CD4-positive, alpha-beta T cell (primary cell): ENCODE results near the gene PPP6R3. TPM values are rescaled to one million over a fixed set of nuclear protein-coding genes. Genes with fewer than 3 reads are reported as not detected.

ENCODE experiments used
- ATAC-seq: fragments of 200-7000 bp; cut with Tn5 transposase; one replicate; pipeline ENCODE4 v1.10.0; 2022; ENCODE audit warnings: mild to moderate bottlenecking; ENCODE audit not compliant: poor library complexity
- CTCF ChIA-PET: fragments of 350-600 bp; sonication (Branson Sonifier 250); formaldehyde crosslinking; loops from one replicate; lab custom pipeline; 2021; ENCODE audit warnings: antibody characterized with exemption, inconsistent platforms; lab: Charles Lee
- POLR2A ChIA-PET: fragments of 350-600 bp; sonication (Branson Sonifier 250); formaldehyde crosslinking; loops from one replicate; lab custom pipeline; 2021; ENCODE audit warnings: antibody characterized with exemption, inconsistent platforms; lab: Charles Lee
- DNase-seq, 14 experiments: peaks; one replicate each; pipeline ENCODE4 v3.0.0-alpha.2; 2013 to 2020; ENCODE audit warnings: mixed read lengths in 2 of 14
- H3K27ac ChIP-seq, 2 donors: one replicate each; pipeline versions ENCODE4 v1.5.1 to v1.7.0; 2013; ENCODE audit warnings: low read length in 2 of 2, low read depth in 1 of 2, mild to moderate bottlenecking in 1 of 2
- H3K27me3 ChIP-seq, 2 experiments: 1 replicate in 1 of 2; 2 replicates in 1 of 2; pipeline versions ENCODE4 v1.6.1 to v1.7.0; 2013; ENCODE audit warnings: low read length in 2 of 2, control low read depth in 1 of 2, mild to moderate bottlenecking in 1 of 2, moderate library complexity in 1 of 2; ENCODE audit not compliant: insufficient read depth in 2 of 2, control insufficient read depth in 1 of 2
- H3K36me3 ChIP-seq: one replicate; pipeline ENCODE4 v1.6.1; 2013; ENCODE audit warnings: low read length, control low read depth; ENCODE audit not compliant: insufficient read depth
- H3K4me1 ChIP-seq: one replicate; pipeline ENCODE4 v1.6.1; 2013; ENCODE audit warnings: low read length, control low read depth; ENCODE audit not compliant: insufficient read depth
- H3K4me3 ChIP-seq: one replicate; pipeline ENCODE4 v1.5.1; 2013; ENCODE audit warnings: mild to moderate bottlenecking, low read length, moderate library complexity
- H3K9me3 ChIP-seq, 2 experiments: 1 replicate in 1 of 2; 2 replicates in 1 of 2; pipeline versions ENCODE4 v1.6.1 to v1.7.0; 2013; ENCODE audit warnings: low read length in 2 of 2, mild to moderate bottlenecking in 2 of 2, control low read depth in 1 of 2, moderate library complexity in 1 of 2; ENCODE audit not compliant: control insufficient read depth in 1 of 2, insufficient read depth in 1 of 2
- H3K27ac Mint-ChIP-seq: one replicate; pipeline ENCODE4 v1.8.0; 2020; ENCODE audit warnings: mixed read lengths
- H3K27me3 Mint-ChIP-seq: one replicate; pipeline ENCODE4 v1.8.0; 2021; ENCODE audit warnings: mixed read lengths
- H3K36me3 Mint-ChIP-seq: one replicate; pipeline ENCODE4 v1.8.0; 2021; ENCODE audit warnings: low read depth, mixed read lengths
- H3K4me1 Mint-ChIP-seq: one replicate; pipeline ENCODE4 v1.8.0; 2021; ENCODE audit warnings: low read depth, mixed read lengths
- H3K4me3 Mint-ChIP-seq: one replicate; pipeline ENCODE4 v1.8.0; 2020; ENCODE audit warnings: mild to moderate bottlenecking, mixed read lengths
- H3K9me3 Mint-ChIP-seq: one replicate; pipeline ENCODE4 v1.8.0; 2020; ENCODE audit warnings: mixed read lengths
- CTCF ChIP-seq: fragments of 200-600 bp; IDR thresholded peaks from one replicate; pipeline ENCODE4 v1.8.0; 2022; ENCODE audit warnings: antibody characterized with exemption, mild to moderate bottlenecking
- intact Hi-C, 2 experiments: fragments of 100-400 bp; cut with DNase I in 1 of 2; cut with micrococcal nuclease in 1 of 2; formaldehyde crosslinking; loops; one replicate each; pipeline versions ENCODE4 v1.15.1 to v1.9.0; 2023 to 2025; cut with DNase I, micrococcal nuclease
- total RNA-seq, 174 experiments: library from RNA in 2 of 174; stranded (reverse) in 2 of 174; gene quantifications; one replicate each; pipeline ENCODE4 v1.2.3 and lab custom pipeline; 2021 to 2026

PPP6R3 gene
- total RNA-seq, 2 experiments from 2014 or later = 108 to 109 TPM

- DNase-seq = no peak
- Histone ChIP-seq H3K27ac (no peak overlapping the region), H3K4me1 (peaks cover 44% of the 10 kb centered on the region), H3K27me3 (no peaks in the 10 kb centered on the region), H3K4me3 (no peak overlapping the region), H3K36me3 (peaks cover 6% of the 10 kb centered on the region), H3K9me3 (no peaks in the 10 kb centered on the region)
- H3K36me3 Mint-ChIP-seq = peaks cover 28% of the 10 kb centered on the region
- no peaks in the 10 kb centered on the region for H3K9me3 Mint-ChIP-seq
- ChIA-PET POLR2A (interaction anchor here (0.8 kb wide), 1 partner anchor 9 kb away, joined by 4 read pairs; no protein-coding TSS in a partner anchor), CTCF (interaction anchor here (1.7 to 2.6 kb wide), 2 partner anchors 10 to 15 kb away, joined by 7 to 8 read pairs; no protein-coding TSS in a partner anchor)
- H3K4me3 Mint-ChIP-seq = no peak overlapping the region
- no peak for TF ChIP-seq CTCF
- peak overlapping the region; percentile 7 for H3K27ac Mint-ChIP-seq
- no peaks in the 10 kb centered on the region for H3K27me3 Mint-ChIP-seq
- no peak for ATAC-seq
- intact Hi-C loops = loop anchor here in 1 of 2 experiments (5.0 kb wide), 1 partner anchor 42 kb away; the partner anchor contains the start of gene PPP6R3
- H3K4me1 Mint-ChIP-seq = peaks cover 94% of the 10 kb centered on the region
Observed at GRCh38 chr11:68504432-68505066, 44.0 kb downstream of the PPP6R3 start.

DNA sequence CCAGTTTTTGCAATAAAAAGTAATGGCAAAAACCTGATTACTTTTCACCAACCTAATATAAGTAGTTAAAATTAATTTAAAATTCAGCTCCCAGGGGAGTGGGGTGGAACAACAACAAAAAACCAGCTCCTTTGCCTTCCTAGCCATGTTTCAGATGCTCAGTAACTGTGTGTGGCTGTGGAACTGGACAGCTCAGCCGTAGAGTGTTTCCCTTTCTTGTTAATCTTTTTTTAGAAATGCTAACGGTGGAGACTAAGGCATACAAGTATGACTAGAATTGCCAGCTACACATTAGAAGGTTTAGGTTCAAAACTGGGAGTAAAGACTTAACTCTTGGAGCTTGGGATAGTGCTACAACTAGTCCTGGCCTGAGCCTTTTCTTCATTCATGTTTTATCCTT lies 45.0 kb downstream of the PPP6R3 start:
- no peaks in the 10 kb centered on the region for H3K27me3 Mint-ChIP-seq
- peak overlapping the region; percentile 15 for H3K27ac Mint-ChIP-seq
- Histone ChIP-seq H3K27ac (no peak overlapping the region), H3K4me3 (no peak overlapping the region), H3K4me1 (peaks cover 44% of the 10 kb centered on the region), H3K9me3 (no peaks in the 10 kb centered on the region), H3K36me3 (peaks cover 6% of the 10 kb centered on the region), H3K27me3 (no peaks in the 10 kb centered on the region)
- ATAC-seq = no peak
- H3K36me3 Mint-ChIP-seq = peaks cover 34% of the 10 kb centered on the region
- no peaks in the 10 kb centered on the region for H3K9me3 Mint-ChIP-seq
- peak overlapping the region; percentile 18 for H3K4me3 Mint-ChIP-seq
- H3K4me1 Mint-ChIP-seq = peaks cover 90% of the 10 kb centered on the region
- TF ChIP-seq CTCF = no peak
- ChIA-PET CTCF (interaction anchor here (1.7 to 2.6 kb wide), 2 partner anchors 11 to 14 kb away, joined by 7 to 8 read pairs; no protein-coding TSS in a partner anchor), POLR2A (interaction anchor here (0.8 to 1.1 kb wide), 2 partner anchors 23 to 45 kb away, joined by 3 read pairs; partner anchors contain the start of gene PPP6R3)
- intact Hi-C loops = no loop called here
- DNase-seq = no peak

DNA sequence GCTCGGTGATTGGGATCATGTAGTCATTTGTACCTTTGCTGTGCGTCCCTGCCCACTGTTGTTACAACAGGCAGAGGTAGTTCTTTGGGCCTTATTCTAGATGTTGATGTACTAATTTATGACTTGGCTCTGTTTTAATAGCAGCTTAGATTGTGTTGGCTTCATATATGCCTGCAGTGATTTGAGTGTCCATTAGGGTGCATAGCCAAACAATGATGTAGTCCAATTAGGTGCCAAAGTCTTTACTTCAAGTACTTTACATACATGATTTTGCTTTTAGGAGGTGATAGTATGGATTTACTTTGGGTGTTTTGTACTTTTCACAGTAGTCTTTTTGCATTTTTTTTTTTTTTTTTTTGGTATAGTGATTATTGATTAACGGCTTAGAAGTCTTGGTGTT lies 46.4 kb downstream of the PPP6R3 start:
- Mint-ChIP-seq H3K27me3 (no peaks in the 10 kb centered on the region), H3K4me1 (peaks cover 91% of the 10 kb centered on the region), H3K27ac (peak overlapping the region; percentile 16), H3K4me3 (peak overlapping the region; percentile 36), H3K36me3 (peaks cover 44% of the 10 kb centered on the region), H3K9me3 (no peaks in the 10 kb centered on the region)
- Histone ChIP-seq H3K27ac (no peak overlapping the region), H3K27me3 (no peaks in the 10 kb centered on the region), H3K36me3 (peaks cover 6% of the 10 kb centered on the region), H3K4me1 (peaks cover 37% of the 10 kb centered on the region), H3K9me3 (no peaks in the 10 kb centered on the region), H3K4me3 (no peak overlapping the region)
- peak; percentile 32 for ATAC-seq
- DNase-seq = no peak
- POLR2A ChIA-PET = no interaction called here
- TF ChIP-seq CTCF = no peak
- intact Hi-C loops = no loop called here
- CTCF ChIA-PET = interaction anchor here (0.6 to 2.6 kb wide), 3 partner anchors 11 to 41 kb away, joined by 4 to 8 read pairs (median 4); no protein-coding TSS in a partner anchor
